HepG2 (cell line): ENCODE results near the gene PRKCZ. TPM values are rescaled to one million over a fixed set of nuclear protein-coding genes. Genes with fewer than 3 reads are reported as not detected.

Experiments used
- ATM ChIP-seq: fragments of 450-650 bp; IDR thresholded peaks from 2 replicates; pipeline ENCODE4 v1.7.1; 2017; ENCODE audit warnings: mild to moderate bottlenecking, borderline replicate concordance
- FLYWCH1 ChIP-seq: sonication (generic); formaldehyde crosslinking; IDR thresholded peaks from 2 replicates; pipeline ENCODE4 v1.8.1; 2023; ENCODE audit warnings: mild to moderate bottlenecking, missing genetic modification reagents
- FOXP4 ChIP-seq: sonication (generic); formaldehyde crosslinking; IDR thresholded peaks from 2 replicates; pipeline ENCODE4 v1.4.0; 2020; ENCODE audit warnings: missing genetic modification reagents
- IRF1 ChIP-seq: sonication (generic); formaldehyde crosslinking; IDR thresholded peaks from 2 replicates; pipeline ENCODE4 v1.4.0; 2020; ENCODE audit warnings: low read depth, mild to moderate bottlenecking, missing genetic modification reagents
- KMT2A ChIP-seq: sonication (generic); formaldehyde crosslinking; IDR thresholded peaks from 2 replicates; pipeline ENCODE4 v1.4.0; 2020; ENCODE audit warnings: missing genetic modification reagents
- NFIC ChIP-seq: IDR thresholded peaks from 2 replicates; pipeline ENCODE4 v1.6.1; 2012; ENCODE audit warnings: mild to moderate bottlenecking, low read length, inconsistent platforms
- NFYC ChIP-seq: IDR thresholded peaks from 2 replicates; pipeline ENCODE4 v1.6.1; 2016; ENCODE audit warnings: missing genetic modification reagents, missing compliant biosample characterization
- SATB2 ChIP-seq: sonication (generic); formaldehyde crosslinking; IDR thresholded peaks from 2 replicates; pipeline ENCODE4 v1.5.0; 2020; ENCODE audit warnings: missing genetic modification reagents
- TFDP1 ChIP-seq: IDR thresholded peaks from 2 replicates; pipeline ENCODE4 v1.6.1; 2016; ENCODE audit warnings: missing compliant biosample characterization, missing genetic modification reagents, borderline replicate concordance
- THAP7 ChIP-seq: sonication (generic); formaldehyde crosslinking; IDR thresholded peaks from 2 replicates; pipeline ENCODE4 v1.8.1; 2023; ENCODE audit warnings: mild to moderate bottlenecking, missing genetic modification reagents
- ZBTB20 ChIP-seq: sonication (generic); formaldehyde crosslinking; IDR thresholded peaks from 2 replicates; pipeline ENCODE4 v1.8.1; 2023; ENCODE audit warnings: missing genetic modification reagents, low read depth, mild to moderate bottlenecking, borderline replicate concordance
- ZNF264 ChIP-seq: sonication (generic); formaldehyde crosslinking; IDR thresholded peaks from 2 replicates; pipeline ENCODE4 v1.4.0; 2020; ENCODE audit warnings: missing genetic modification reagents
- ZNF282 ChIP-seq: fragments of 450-650 bp; IDR thresholded peaks from 2 replicates; pipeline ENCODE4 v1.6.1; 2018; ENCODE audit not compliant: partially characterized antibody
- ZNF296 ChIP-seq: sonication (generic); formaldehyde crosslinking; conservative IDR thresholded peaks from 2 replicates; pipeline ENCODE4 v1.5.0; 2020; ENCODE audit warnings: mild to moderate bottlenecking, missing genetic modification reagents
- ZNF383 ChIP-seq: sonication (generic); formaldehyde crosslinking; IDR thresholded peaks from 2 replicates; pipeline ENCODE4 v1.4.0; 2020; ENCODE audit warnings: missing genetic modification reagents, mild to moderate bottlenecking, borderline replicate concordance
- ZNF432 ChIP-seq: sonication (generic); formaldehyde crosslinking; IDR thresholded peaks from 2 replicates; pipeline ENCODE4 v1.5.0; 2020; ENCODE audit warnings: missing genetic modification reagents, mild to moderate bottlenecking, borderline replicate concordance
- ZNF513 ChIP-seq: sonication (generic); formaldehyde crosslinking; conservative IDR thresholded peaks from 2 replicates; pipeline ENCODE4 v1.5.0; 2020; ENCODE audit warnings: missing genetic modification reagents
- ZNF710 ChIP-seq: sonication (generic); formaldehyde crosslinking; IDR thresholded peaks from 2 replicates; pipeline ENCODE4 v1.5.0; 2020; ENCODE audit warnings: mild to moderate bottlenecking, missing genetic modification reagents, borderline replicate concordance
- ZSCAN21 ChIP-seq: sonication (generic); formaldehyde crosslinking; IDR thresholded peaks from 2 replicates; pipeline ENCODE4 v1.8.0; 2022; ENCODE audit warnings: mild to moderate bottlenecking, missing genetic modification reagents, moderate library complexity, borderline replicate concordance
- polyA plus RNA-seq, 8 experiments: library from polyadenylated mRNA; depleted of rRNA in 3 of 8; stranded (reverse) in 7 of 8; unstranded in 1 of 8; fragments of >200 nt; fragmentation: Illumina TruSeq in 4 of 8; extraction: Trizol in 4 of 8; gene quantifications; 2 replicates each; pipeline versions ENCODE4 v1.2.1 to v1.2.3, GENCODE V29; 2011 to 2016; ENCODE audit warnings: low read depth in 4 of 8, missing spikeins in 1 of 8, mixed read lengths in 1 of 8; ENCODE audit not compliant: insufficient read depth in 1 of 8
- total RNA-seq, 5 experiments: library from RNA; depleted of rRNA; stranded (reverse); fragments of >200 nt; fragmentation: Illumina TruSeq; extraction: Trizol; gene quantifications; 2 replicates each; pipeline ENCODE4 v1.2.3, GENCODE V29; 2016; ENCODE audit warnings: low read depth in 1 of 5

Gene PRKCZ
- total and polyA plus RNA-seq, 2 of the 13 experiments (the other 11 are each of a cell fraction or from before 2014, with no cell fraction given) = 34.7 to 85.2 TPM

GRCh38 chr1:2134621-2135307 is 84.6 kb downstream of the PRKCZ start (continued):
- peak; percentile 56; the same call in 1 of the 2 replicates for TF ChIP-seq ZNF710 (CRISPR knock-in tag)
- TF ChIP-seq ZNF264 (CRISPR knock-in tag) = no peak; the same call in 1 of the 2 replicates
- no peak for TF ChIP-seq ZNF383 (CRISPR knock-in tag)
- TF ChIP-seq IRF1 (CRISPR knock-in tag) = no peak
- no peak; the same call in 1 of the 2 replicates for TF ChIP-seq ZBTB20 (CRISPR knock-in tag)
- no peak for TF ChIP-seq FLYWCH1
- no peak for TF ChIP-seq NFYC (CRISPR knock-in tag)
- TF ChIP-seq ZNF282 = no peak
- TF ChIP-seq SATB2 (CRISPR knock-in tag) = no peak
- TF ChIP-seq KMT2A (CRISPR knock-in tag) = no peak; the same call in 1 of the 2 replicates
- TF ChIP-seq FOXP4 (CRISPR knock-in tag) = peak; percentile 68; the same call in 1 of the 2 replicates
- no peak for TF ChIP-seq NFIC
- no peak for TF ChIP-seq ZNF513 (CRISPR knock-in tag)
- TF ChIP-seq ATM = no peak
- no peak for TF ChIP-seq ZNF432 (CRISPR knock-in tag)
- TF ChIP-seq TFDP1 (CRISPR knock-in tag) = peak; percentile 45; the same call in 1 of the 2 replicates
- TF ChIP-seq ZNF296 (CRISPR knock-in tag) = 0 out of 2 replicates have a peak, but pooled peaks have one; percentile 44
- peak; percentile 19; the same call in 1 of the 2 replicates for TF ChIP-seq THAP7
- TF ChIP-seq ZSCAN21 = peak; percentile 68; the same call in 1 of the 2 replicates
